Measurements from ENCODE around the gene TRAF1.

DNA sequence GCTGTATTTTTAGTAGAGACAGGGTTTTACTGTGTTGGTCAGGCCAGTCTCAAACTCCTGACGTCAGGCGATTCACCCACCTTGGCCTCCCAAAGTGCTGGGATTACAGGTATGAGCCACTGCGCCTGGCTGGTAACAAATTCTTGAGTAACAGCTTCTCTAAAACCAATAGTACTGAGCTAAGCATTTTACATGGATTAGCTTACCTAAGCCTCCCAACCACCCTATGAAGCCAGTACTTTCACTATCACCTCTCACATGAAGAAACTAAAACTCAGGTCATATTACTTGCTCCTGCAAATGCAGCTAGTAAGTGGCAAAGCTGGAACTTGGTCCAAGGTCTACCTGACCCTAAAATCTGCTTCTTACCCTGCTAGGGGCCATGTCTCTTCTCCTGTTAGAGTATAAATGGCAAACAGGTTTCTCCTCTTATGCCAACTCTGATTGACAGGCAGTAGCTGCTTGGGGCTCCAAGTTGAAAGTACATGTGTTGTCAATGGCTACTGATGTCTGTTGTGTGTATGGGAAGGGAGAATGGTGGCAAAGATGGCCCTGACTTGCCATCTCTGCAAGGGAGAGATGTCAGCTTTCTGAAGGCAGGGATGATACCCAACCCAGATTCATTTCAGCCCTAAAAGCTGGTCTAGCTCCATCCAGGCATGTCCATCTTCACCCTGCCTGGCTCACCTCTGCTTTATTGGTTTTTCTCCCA lies 53.6 kb downstream of the TRAF1 start:
- TF ChIP-seq, protein P1, sequence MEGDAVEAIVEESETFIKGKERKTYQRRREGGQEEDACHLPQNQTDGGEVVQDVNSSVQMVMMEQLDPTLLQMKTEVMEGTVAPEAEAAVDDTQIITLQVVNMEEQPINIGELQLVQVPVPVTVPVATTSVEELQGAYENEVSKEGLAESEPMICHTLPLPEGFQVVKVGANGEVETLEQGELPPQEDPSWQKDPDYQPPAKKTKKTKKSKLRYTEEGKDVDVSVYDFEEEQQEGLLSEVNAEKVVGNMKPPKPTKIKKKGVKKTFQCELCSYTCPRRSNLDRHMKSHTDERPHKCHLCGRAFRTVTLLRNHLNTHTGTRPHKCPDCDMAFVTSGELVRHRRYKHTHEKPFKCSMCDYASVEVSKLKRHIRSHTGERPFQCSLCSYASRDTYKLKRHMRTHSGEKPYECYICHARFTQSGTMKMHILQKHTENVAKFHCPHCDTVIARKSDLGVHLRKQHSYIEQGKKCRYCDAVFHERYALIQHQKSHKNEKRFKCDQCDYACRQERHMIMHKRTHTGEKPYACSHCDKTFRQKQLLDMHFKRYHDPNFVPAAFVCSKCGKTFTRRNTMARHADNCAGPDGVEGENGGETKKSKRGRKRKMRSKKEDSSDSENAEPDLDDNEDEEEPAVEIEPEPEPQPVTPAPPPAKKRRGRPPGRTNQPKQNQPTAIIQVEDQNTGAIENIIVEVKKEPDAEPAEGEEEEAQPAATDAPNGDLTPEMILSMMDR (IDR thresholded peaks at IDR 0.05), result no peak
- no peak for TF ChIP-seq EP300 (IDR thresholded peaks at IDR 0.05)
- no peak for TF ChIP-seq POLR2A (IDR thresholded peaks at IDR 0.05)

Measured in tibial nerve (tissue), 4 donors.